A673 (cell line): ENCODE data around the gene KIAA0319L. TPM values are rescaled to one million over a fixed set of nuclear protein-coding genes. Genes with fewer than 3 reads are reported as not detected.
"Not testable (repeated sequence)": the region's sequence is repeated elsewhere in the genome, so short reads cannot be mapped to it uniquely, and the experiment has no call there.

Experiments
- BruUV-seq: library from RNA; stranded (reverse); fragments of 400-500 nt; replicated peaks from 2 replicates; lab custom pipeline; 2021; lab: Mats Ljungman, UMichigan
- CTCF ChIA-PET: fragments of 300-600 bp; sonication (Branson Sonifier 250); formaldehyde crosslinking; loops from one replicate; lab custom pipeline; 2022; ENCODE audit warnings: antibody characterized with exemption; lab: Charles Lee
- POLR2A ChIA-PET: fragments of 300-600 bp; sonication (Branson Sonifier 250); formaldehyde crosslinking; loops from one replicate; lab custom pipeline; 2022; ENCODE audit warnings: antibody characterized with exemption; ENCODE audit not compliant: low non-redundant PET; lab: Charles Lee
- DNase-seq: peaks from one replicate; pipeline ENCODE4 v3.0.0-alpha.2; 2015; ENCODE audit warnings: low spot score
- H3K27ac ChIP-seq: fragments of 200-600 bp; sonication (generic); 2 replicates; pipeline ENCODE4 v1.5.1; 2016; ENCODE audit warnings: mixed run types, low read depth, mild to moderate bottlenecking, mixed read lengths, antibody characterized with exemption, low read length; ENCODE audit not compliant: poor library complexity, severe bottlenecking
- H3K27me3 ChIP-seq: fragments of 200-600 bp; sonication (generic); replicated peaks from 2 replicates; pipeline ENCODE4 v1.6.1; 2017; ENCODE audit warnings: mixed run types, low read depth, mild to moderate bottlenecking, mixed read lengths, antibody characterized with exemption, low read length; ENCODE audit not compliant: insufficient read depth, poor library complexity
- H3K36me3 ChIP-seq: fragments of 200-600 bp; sonication (generic); 2 replicates; pipeline ENCODE4 v1.6.1; 2016; ENCODE audit warnings: mixed run types, mild to moderate bottlenecking, mixed read lengths, antibody characterized with exemption, low read length; ENCODE audit not compliant: insufficient read depth, poor library complexity, severe bottlenecking
- H3K4me1 ChIP-seq: fragments of 200-600 bp; sonication (generic); 2 replicates; pipeline ENCODE4 v1.6.1; 2017; ENCODE audit warnings: mixed run types, mild to moderate bottlenecking, mixed read lengths, antibody characterized with exemption, low read length; ENCODE audit not compliant: insufficient read depth, poor library complexity, severe bottlenecking
- H3K4me3 ChIP-seq: fragments of 200-600 bp; sonication (generic); 2 replicates; pipeline ENCODE4 v1.5.1; 2016; ENCODE audit warnings: low read depth, mixed run types, mild to moderate bottlenecking, mixed read lengths, low read length; ENCODE audit not compliant: poor library complexity, severe bottlenecking
- H3K9me3 ChIP-seq: fragments of 200-600 bp; sonication (generic); 2 replicates; pipeline ENCODE4 v1.6.1; 2016; ENCODE audit warnings: mixed run types, low read depth, mild to moderate bottlenecking, mixed read lengths, antibody characterized with exemption, low read length; ENCODE audit not compliant: poor library complexity, severe bottlenecking
- EZH2 ChIP-seq: fragments of 200-600 bp; sonication (generic); IDR thresholded peaks from 2 replicates; pipeline ENCODE4 v1.6.1; 2017; ENCODE audit warnings: borderline replicate concordance, low read depth, mild to moderate bottlenecking, mixed read lengths, antibody characterized with exemption, low read length; ENCODE audit not compliant: poor library complexity, severe bottlenecking
- intact Hi-C: fragments of 100-400 bp; cut with micrococcal nuclease; formaldehyde crosslinking; loops from one replicate; pipeline ENCODE4 v1.10.0; 2022; ENCODE audit not compliant: unreplicated experiment
- total RNA-seq: library from RNA; stranded (reverse); gene quantifications from 2 replicates; pipeline ENCODE4 v1.2.3, GENCODE V29; 2021
- TF ChIP-seq, protein P1 (sequence below): fragments of 300-800, 200-600 bp; sonication (generic); conservative IDR thresholded peaks from 2 replicates; pipeline ENCODE4 v1.5.1; 2017; ENCODE audit warnings: low read depth, mild to moderate bottlenecking, antibody characterized with exemption, low read length, moderate library complexity, mixed read lengths

The KIAA0319L gene
- total RNA-seq, 1 experiment from 2014 or later, result 33.7 TPM

DNA sequence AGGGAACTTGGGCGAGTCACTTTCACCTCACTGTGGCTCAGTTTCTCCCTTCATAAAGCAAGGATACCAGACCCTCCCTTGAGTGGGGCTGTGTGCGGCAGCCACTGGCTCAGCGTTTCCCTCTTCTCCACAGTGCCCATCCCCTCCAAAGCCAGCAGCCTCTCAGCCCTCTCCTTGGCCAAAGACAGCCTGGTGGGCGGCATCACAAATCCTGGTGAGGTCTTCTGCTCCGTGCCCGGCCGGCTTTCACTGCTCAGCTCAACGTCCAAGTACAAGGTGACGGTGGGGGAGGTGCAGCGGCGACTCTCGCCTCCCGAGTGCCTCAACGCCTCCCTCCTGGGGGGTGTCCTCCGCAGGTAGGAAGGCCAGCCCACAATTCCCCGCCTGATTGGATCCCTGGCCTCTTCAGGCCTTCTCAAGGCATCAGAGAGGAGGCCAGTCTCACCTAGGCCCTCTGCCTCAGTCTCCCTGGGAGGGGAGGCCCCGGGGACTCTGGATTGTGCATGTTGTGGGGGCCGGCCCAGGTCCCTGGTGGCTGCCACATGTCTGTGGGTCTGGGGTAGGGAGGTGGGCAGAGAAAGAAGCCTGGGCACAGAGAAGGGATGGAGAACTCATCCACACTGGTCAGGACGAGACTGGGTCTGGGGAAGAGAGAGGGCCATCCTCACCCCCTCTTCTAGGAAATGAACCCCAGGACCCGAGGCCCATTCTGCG, 31.2 kb upstream of the KIAA0319L start:
- ChIA-PET POLR2A (no interaction called here), CTCF (no interaction called here)
- no peak overlapping the region for H3K27ac ChIP-seq
- no peaks in the 10 kb centered on the region for H3K27me3 ChIP-seq
- intact Hi-C loops, result no loop called here
- H3K4me3 ChIP-seq, result no peak overlapping the region
- no peak for DNase-seq
- TF ChIP-seq EZH2, result no peak
- TF ChIP-seq, protein P1, sequence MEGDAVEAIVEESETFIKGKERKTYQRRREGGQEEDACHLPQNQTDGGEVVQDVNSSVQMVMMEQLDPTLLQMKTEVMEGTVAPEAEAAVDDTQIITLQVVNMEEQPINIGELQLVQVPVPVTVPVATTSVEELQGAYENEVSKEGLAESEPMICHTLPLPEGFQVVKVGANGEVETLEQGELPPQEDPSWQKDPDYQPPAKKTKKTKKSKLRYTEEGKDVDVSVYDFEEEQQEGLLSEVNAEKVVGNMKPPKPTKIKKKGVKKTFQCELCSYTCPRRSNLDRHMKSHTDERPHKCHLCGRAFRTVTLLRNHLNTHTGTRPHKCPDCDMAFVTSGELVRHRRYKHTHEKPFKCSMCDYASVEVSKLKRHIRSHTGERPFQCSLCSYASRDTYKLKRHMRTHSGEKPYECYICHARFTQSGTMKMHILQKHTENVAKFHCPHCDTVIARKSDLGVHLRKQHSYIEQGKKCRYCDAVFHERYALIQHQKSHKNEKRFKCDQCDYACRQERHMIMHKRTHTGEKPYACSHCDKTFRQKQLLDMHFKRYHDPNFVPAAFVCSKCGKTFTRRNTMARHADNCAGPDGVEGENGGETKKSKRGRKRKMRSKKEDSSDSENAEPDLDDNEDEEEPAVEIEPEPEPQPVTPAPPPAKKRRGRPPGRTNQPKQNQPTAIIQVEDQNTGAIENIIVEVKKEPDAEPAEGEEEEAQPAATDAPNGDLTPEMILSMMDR, result no peak
- no peaks in the 10 kb centered on the region for H3K36me3 ChIP-seq
- H3K9me3 ChIP-seq, result no peaks in the 10 kb centered on the region
- no peaks in the 10 kb centered on the region for H3K4me1 ChIP-seq
- no TSS peak for BruUV-seq

DNA sequence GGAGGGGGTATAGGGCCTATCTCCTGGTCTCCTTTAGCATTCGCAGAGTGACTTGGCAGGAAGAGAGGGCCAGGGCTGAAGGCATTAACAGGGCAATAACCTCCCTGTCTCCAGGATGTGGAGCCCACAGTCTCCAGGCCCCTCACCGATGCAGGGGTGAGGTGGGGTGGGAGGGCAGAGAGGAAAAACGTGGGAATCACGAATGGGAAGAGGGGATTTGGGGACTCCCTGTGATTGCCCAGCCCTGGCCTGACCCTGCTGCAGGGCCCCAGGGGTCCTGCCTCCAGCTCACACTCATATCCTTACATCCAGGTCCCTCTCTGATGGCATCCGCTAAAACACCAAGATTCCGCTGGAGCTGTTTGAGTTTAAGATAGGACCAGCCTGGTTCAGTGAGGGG, 30.5 kb upstream of the KIAA0319L start:
- H3K9me3 ChIP-seq, result no peaks in the 10 kb centered on the region
- no TSS peak for BruUV-seq
- H3K27ac ChIP-seq, result no peak overlapping the region
- DNase-seq, result no peak
- H3K27me3 ChIP-seq, result no peaks in the 10 kb centered on the region
- ChIA-PET CTCF (no interaction called here), POLR2A (no interaction called here)
- no peaks in the 10 kb centered on the region for H3K36me3 ChIP-seq
- intact Hi-C loops, result no loop called here
- H3K4me1 ChIP-seq, result no peaks in the 10 kb centered on the region
- TF ChIP-seq EZH2, result no peak
- H3K4me3 ChIP-seq, result no peak overlapping the region

DNA sequence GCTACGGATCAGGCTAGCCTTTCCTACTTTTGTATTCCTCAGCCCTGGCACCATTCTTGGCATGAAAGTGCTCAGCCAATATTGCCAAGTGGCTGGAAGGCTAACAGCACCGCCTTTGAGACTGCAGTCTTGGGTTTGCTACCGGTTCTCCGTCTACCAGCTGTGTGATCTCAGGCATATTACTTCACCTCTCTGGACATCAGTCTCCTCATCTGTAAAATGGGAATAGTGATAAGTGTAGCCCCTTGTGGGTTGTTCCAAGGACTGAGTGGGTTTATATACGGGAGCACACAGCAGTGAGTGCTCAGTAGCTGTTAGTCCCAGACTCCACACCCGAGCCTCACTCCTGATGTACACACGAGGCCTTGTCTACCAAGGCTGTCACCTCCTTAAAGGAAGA, 29.6 kb upstream of the KIAA0319L start:
- CTCF ChIA-PET, result no interaction called here
- no peak for DNase-seq
- no TSS peak for BruUV-seq
- H3K9me3 ChIP-seq, result no peaks in the 10 kb centered on the region
- POLR2A ChIA-PET, result no interaction called here
- no peak overlapping the region for H3K27ac ChIP-seq
- H3K36me3 ChIP-seq, result no peaks in the 10 kb centered on the region
- TF ChIP-seq, protein P1, result no peak
- TF ChIP-seq EZH2, result no peak
- H3K27me3 ChIP-seq, result no peaks in the 10 kb centered on the region
- H3K4me3 ChIP-seq, result no peak overlapping the region
- intact Hi-C loops, result no loop called here
- no peaks in the 10 kb centered on the region for H3K4me1 ChIP-seq

DNA sequence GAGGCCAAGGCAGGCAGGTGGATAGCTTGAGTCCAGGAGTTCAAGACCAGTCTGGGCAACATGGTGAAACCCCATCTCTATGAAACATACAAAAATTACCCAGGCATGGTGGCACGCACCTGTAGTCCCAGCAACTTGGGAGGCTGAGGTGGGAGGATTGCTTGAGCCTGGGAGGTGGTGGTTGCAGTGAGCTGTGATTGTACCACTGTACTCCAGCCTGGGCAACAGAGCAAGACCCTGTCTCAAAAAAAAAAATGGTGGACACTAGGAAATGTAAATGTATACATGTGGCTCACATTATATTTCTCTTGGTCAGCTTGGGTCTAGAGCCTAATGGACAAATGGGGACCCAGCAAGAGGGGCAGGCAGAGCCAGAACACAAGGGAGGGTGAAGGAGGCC, 28.6 kb upstream of the KIAA0319L start:
- DNase-seq, intact Hi-C loops, H3K27me3 ChIP-seq, H3K4me3 ChIP-seq, H3K4me1 ChIP-seq, H3K36me3 ChIP-seq, H3K9me3 ChIP-seq, H3K27ac ChIP-seq, BruUV-seq: not testable (repeated sequence)
- ChIA-PET POLR2A (interaction anchor here (0.5 kb wide), 1 partner anchor 57 kb away, joined by 3 read pairs; no protein-coding TSS in a partner anchor), CTCF (interaction anchor here (0.7 kb wide), 1 partner anchor 116 kb away, joined by 3 read pairs; no protein-coding TSS in a partner anchor)
